GM19438 (cell line): ENCODE results near the gene CA14.
A peak's percentile ranks its signal among the peaks of the same experiment; 100 is the strongest.
"Not testable (repeated sequence)": the region's sequence is repeated elsewhere in the genome, so short reads cannot be mapped to it uniquely, and the experiment has no call there.

ENCODE experiments used
- ATAC-seq: cut with Tn5 transposase; IDR thresholded peaks from one replicate; pipeline ENCODE4 v1.9.1; 2021; ENCODE audit warnings: low read depth; ENCODE audit not compliant: unreplicated experiment

Gene CA14

DNA sequence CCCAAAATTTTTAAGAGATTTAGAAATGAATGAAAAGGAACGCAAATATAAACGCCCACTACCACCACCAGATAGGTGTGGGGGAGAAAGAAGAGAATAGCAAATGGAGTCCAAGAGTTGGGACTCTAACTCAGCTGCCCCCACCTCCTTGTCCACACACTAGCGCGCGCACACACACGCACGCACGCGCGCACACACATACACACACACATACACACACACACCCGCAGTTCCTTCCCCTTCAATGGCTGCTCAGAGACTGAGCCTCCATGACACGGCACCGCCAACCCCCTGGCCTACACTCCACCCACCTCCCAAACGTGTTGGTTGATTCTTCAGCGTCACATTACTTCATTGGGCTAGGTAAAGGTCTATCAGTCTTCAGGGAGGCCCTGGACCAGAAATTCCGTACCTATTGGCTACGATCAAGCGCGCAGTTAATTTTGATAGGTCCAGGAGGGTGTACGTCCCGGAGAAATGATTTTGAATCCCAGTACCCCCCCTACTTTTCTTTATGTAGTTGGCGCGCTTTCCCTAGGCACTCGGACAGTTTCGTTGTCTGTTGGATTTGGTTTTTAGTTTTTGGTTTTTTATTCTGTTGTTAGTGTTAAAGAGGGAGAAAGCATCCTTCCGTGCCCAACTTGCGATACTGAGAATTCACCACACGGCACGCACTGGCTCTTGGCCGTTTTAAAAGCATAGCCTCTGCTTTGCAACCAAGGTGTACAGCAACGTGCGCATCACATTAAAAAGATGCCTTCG, 21.5 kb upstream of the CA14 start, which contains the start of gene ANP32E:
ANP32E (minus strand) TSS at position 261 of the 762 bp plus-strand sequence. CDS start 326 bp downstream, outside the sequence.
- ATAC-seq: peak; percentile 69

DNA sequence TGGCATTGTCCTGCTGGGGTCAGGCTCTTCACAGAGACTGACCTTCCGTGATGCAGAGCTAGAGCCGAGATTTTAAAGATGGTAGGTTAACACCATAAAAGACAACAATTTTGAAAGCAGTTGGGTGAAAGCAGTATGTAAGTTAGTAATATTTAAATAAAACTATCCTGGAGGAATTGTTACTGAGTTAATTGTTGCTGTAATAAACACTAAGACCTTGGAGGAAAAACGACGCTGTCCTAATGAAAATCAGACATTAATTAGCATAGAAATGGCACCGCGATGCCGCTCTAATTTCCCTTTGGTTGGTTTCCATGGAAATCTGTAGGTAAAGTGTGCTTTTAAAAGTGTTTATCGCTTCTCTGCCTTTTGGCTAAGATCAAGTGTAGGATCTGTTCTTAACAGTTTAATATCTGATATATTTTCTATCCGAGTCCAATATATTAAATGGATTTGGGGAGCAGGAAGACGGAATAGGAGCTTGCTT, 20.9 kb upstream of the CA14 start:
- ATAC-seq: no peak

DNA sequence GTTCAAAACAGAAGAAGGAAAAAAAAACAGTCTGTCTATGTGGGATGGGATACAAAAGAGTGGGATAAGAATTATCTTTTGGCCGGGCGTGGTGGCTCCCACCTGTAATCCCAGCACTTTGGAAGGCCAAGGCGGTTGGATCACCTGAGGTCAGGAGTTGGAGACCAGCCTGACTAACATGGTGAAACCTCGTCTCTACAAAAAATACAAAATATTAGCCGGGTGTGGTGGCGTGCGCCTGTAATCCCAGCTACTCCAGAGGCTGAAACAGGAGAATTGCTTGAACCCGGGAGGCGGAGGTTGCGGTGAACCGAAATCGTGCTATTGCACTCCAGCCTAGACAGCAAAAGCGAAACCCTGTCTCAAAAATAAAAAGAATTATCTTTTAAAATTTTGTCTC, 20.4 kb upstream of the CA14 start:
- not testable (repeated sequence) for ATAC-seq

DNA sequence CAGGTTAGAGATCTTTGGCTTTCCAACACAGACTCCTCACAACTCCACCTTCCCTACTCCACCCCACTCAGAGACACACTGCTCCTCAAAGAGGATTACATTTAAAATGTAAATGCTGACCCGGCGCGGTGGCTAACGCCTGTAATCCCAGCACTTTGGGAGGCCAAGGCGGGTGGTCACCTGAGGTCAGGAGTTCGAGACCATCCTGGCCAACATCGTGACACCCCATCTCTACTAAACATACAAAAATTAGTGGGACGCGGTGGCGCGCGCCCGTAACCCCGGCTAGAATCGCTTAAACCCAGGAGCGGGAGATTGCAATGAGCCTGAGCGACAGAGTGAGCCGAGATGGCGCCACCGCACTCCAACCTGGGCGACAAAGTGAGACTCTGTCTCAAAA, 19.8 kb upstream of the CA14 start:
- no peak for ATAC-seq

DNA sequence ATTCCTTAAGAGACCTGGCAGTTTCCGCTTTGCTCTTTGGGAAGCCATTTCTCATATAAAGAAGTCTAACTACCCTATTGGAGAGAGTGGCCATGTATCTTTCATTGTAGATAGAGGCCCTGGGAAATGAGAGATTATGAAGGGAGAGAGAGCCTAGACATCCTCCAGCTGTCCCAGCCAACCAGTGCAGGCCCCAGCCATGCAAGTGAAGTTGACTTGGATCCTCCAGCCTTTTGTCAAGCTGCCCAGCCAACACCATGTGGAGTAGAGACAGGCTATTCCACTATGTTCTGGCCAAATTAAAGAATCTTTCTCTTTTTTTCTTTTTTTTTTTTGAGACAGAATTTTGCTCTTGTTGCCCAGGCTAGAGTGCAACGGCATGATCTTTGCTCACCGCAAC, 14.6 kb upstream of the CA14 start:
- ATAC-seq: no peak

DNA sequence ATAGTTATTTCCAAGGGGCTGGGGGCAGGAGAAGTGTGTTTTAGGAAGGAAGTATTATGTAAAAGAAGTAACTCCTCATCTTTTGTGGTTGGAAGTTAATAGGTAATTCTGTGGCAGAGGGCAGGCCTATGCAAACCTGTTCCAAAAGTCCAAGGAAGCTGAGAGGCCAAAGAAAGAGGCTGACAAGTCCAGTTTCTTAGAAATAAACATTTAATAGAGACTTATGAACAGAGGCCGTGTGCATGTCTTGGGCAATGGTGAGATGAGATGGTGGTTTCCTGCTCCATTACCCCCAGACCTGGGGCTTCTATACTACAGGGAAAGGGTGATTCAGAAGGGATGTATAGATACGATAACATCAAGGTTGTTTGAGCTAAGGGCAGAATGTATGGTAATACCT, 7.6 kb upstream of the CA14 start:
- ATAC-seq: no peak

DNA sequence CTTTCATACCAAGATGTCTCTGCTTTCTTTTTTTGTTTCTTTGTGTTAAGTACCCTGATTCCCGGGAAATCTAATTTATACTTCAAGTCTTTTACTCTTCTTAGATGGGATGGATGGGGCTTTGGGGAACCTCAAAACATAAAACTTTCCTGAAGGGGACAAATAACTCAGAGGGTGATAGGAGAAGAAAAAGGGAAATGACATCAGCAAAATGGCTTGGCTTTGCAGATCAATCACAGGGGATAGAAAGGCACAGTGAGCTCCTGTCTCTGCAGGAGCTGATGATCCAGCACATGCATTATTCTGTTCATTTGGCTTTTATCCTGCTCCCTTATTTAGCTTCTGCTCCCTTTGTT, 1.4 kb upstream of the CA14 start:
- no peak for ATAC-seq

DNA sequence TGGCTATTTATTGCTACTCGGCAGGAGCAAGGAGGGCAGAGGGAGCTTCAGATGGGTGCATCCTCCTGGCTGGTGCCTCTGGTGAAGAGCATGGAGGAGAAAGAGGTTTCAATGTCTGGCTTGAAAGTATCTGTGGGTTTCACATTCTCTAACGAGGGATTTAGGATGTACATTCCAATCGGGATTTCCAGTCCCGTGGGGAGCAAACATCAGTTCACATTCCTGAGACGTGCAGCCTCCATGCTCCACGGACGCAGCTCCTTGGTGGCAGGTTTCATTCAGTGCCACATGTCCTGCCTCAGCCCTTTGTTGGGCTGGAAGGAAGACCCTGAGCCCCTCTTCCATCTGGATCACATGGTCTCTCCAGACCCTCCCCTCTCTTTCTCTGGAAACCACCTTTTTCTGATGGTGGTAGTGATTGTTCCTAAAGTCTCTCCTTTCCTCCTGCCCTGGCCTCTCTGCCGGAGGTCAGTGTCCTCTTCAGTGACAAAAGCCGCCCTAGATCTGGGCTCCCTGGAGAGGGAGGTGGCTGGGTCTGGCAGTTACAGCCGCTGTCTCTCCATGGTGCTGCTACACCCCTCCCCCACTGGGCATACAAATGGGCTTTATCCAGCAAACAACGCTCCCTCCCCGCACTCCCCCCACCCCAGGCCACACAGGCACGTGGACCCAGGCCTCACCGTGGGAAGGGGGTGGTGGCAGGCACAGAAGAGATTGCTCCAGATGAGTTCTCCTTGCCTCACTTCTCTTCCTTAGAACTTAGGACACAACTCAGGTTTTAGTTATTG, 826 bp upstream of the CA14 start:
- ATAC-seq: no peak

DNA sequence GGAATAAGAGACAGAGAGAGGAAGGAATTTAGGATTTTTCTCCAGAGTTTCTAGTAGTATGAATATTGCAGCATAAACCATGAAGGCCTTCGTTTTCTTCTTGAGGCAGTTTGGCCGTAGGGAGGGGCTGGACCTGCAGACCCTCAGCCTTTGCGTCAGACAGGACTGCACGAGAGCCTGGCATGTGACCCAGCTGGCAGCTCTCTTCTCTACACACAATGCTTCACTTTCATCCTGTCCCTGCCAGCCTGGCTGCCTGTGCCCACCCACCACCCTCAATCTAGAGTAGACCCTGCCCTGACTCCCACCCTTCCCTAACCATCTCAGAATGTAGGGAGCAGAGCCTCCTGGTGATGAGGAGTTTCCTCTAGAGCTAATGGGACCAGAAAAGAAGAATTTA, 1.6 kb downstream of the CA14 start:
- no peak for ATAC-seq

DNA sequence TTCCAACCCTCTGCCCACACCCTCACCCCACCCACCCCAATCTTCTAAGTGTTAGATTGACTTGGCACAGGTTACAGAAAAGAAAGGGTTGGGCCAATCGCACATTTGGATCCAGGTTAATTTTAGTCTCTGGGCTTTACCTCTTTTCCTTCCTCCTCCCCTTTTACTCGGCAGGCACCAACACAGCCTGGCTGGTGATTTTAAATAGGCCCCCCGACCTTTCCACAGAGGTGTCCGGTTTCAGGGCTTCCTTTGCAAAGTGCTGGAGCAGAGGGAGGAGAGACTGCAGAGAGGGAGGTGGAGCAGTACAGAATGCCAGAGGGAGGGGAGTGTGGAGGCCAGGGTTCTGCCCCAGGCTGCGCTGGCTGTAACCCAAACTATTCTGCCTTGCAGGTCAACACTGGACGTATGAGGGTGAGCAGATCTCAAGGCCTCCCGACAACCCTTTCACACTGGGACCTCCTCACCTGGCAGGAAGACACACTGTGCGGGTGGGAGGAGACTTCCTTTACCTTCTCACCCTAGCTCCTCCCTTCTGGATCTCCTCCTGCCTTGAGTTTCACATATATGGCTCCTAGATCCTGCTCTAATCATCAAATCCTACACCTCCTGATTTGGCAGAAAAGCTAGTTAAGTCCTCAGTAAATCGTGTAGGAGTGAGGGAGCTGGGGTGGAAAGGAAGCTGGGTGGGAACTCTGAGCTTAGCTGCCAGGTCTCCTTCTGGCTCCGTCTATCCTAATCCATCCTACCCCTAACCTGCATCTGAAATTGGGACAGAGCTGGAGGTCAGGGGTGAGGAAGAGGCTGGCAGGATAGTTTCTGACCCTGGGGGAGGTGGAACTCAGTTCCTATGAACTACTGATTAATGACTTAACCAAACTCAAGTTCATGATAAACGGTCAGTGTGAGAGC, 2.4 kb downstream of the CA14 start:
- no peak for ATAC-seq

DNA sequence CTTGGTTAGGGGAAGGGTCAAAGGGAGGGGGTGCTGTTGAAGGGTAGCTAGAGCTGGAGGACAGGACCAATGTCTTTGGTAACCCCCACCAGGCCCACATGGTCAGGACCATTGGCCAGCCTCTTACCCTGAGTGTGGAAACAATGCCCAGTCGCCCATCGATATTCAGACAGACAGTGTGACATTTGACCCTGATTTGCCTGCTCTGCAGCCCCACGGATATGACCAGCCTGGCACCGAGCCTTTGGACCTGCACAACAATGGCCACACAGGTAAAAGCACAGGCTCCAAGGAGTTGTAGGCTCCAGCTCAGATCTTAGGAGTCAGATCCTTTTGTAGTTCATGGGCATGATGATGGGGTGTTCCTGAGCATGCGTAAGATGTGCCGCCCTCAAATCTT, 3.8 kb downstream of the CA14 start:
- ATAC-seq: no peak

DNA sequence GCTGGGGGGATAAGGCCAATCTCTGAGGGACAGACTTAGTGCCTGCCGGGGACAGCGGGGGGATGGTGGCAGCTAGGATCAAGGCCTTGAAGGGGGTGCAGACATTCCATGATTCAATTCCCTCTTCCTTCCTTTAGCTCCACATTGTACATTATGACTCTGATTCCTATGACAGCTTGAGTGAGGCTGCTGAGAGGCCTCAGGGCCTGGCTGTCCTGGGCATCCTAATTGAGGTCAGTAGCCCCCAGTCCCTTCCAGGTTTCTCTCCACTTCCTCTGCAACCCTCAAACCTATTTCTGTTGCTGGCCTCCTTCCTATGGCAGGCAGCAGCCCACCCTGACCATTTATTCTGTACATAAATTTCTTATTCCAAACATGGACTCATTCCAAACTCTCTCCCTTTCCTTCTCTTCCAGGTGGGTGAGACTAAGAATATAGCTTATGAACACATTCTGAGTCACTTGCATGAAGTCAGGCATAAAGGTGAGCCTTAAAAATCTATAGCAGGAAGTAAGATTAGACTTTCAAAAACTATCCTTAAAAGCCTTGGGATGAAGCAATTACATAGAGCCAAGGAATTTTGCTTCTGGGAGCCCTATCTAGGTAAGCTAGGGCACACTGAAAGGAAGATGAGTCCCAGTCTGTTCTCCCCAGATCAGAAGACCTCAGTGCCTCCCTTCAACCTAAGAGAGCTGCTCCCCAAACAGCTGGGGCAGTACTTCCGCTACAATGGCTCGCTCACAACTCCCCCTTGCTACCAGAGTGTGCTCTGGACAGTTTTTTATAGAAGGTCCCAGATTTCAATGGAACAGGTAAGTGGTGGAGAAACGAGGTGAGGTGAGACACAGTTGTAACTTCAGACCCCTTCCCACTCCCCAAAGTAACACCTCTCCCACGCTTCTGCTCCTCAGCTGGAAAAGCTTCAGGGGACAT, 5.1 kb downstream of the CA14 start:
- no peak for ATAC-seq

DNA sequence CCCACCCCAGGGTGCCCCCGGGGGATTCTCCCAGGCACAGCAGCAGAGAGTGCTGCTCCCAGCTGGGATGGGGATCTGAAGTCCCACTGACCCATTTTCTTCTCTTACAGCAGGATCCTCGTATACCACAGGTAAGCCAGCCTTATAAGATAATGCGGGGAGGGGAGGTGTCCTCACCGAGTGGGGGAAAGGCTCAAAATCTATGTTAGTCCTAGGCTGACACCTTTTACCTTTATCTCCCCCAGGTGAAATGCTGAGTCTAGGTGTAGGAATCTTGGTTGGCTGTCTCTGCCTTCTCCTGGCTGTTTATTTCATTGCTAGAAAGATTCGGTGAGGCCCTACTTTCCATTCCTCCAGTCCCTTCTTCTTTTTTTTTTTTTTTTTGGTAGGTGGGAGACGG, 6.0 kb downstream of the CA14 start:
- ATAC-seq: no peak

DNA sequence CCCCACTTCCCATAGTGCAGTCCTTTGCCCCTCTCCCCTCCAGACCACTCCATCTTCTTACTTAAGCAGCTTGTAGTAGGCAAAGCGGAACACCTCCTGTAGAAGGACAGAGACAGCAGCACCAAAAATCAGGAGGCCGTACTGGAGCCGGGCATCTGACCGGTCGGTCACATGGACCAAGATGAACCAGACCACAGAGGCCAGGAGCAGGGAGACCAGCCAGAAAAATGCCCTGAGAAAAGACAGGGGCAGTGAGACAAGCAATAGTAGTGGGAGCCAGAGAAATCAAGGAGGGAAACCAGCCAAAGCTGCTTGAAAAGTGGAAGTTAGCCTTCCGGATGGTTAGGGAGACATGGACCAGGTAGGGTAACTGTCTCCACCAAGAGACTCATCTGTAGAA, 10.3 kb downstream of the CA14 start:
- ATAC-seq: no peak

DNA sequence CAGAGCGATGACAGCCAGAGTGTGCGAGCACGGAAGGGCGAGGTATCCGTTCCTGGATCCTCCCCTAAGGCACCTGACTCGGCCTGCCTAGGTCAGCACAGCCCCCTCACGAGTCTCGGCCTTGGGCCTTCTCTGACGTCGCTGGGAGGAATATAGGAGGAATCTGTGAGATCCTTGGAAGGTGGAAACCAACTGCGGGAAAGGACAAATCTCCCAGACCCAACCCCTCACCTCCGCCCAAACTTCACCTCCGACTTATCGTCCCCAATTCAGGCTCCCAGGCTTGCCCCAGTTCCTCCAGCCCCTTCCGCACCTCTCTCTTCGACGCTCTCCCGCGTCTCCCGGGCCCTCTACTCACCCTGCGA, 10.7 kb downstream of the CA14 start:
- peak; percentile 18 for ATAC-seq

DNA sequence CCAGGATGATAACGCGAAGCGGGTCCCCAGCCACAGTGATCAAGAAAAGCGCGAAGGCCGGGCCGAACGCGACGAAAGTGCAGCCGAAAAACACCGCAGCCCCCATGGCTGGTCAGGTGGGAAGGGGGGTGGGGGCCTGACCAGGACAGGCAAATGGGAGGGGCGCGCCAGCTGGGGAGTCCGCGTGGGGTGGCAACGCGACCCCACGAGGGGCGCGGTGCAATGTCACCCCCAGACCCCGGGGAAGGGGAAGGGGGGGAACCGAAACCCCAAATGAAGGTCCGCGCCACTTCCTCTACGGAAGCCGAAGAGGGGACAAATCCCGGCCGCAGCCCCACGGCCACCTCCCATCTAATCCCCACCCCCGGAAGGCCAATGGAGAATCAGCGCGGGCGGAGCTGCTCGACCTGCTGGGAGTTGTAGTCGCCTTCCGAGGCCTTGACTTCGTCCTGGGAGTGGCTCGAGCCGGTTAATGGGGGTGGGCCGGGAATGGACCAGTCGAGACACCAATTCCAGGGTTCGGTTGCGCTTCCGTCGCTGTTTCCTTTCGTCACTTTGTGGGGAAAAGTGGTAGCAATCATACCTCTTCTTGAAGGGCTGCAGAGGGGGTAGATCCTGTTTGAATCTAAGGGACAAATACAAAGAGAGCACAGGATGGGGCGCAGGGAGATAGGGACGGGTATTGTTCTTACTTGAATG, 11.3 kb downstream of the CA14 start, which contains the start of gene APH1A:
APH1A (minus strand) TSS at position 312 of the 699 bp plus-strand sequence; CDS start at position 106, 206 bp downstream.
- peak; percentile 78 for ATAC-seq

DNA sequence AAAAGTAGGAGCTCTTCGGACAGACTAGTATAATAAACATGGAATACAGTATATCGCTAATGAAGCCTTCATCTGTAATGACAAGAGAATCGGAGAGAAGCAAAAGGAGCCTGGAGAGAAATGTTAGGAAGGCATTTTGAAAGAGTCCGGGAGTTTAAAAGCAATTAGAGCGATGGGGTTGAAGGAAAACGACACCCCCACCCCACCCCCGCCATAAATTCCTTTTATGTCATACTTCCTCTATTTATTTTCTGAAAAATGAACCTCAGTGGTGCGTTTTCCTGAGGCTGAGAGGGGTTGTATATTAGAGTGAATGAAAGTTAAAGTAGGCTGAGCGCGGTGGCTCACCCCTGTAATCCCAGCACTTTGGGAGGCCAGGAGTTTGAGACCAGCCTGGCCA, 11.9 kb downstream of the CA14 start:
- ATAC-seq: no peak

DNA sequence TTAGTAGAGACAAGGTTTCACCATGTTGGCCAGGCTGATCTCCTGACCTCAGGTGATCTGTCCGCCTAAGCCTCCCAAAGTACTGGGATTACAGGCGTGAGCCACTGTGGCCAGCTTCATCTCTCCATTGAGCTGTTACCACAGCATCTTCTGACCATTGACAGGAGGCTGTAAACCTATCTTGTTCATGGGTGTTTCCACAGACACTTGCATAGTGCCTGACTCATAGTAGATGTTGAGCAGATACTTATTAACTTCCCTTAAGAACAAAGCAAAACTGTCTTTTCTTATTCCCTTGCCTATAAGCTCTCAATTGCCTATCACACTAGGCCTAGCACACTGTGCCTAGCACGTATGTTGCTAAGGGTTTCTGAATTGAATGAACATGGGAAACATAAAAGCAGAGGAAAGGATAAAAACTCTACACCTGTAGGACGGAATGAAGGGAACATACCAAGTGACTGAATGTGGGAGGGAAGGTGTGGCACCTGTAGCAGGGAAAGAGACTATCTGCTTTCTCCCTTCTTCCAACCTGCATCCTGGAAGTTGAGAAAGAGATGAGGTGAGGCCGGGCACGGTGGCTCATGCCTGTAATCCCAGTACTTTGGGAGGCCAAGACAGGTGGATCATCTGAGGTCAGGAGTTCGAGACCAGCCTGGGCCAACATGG, 13.9 kb downstream of the CA14 start:
- ATAC-seq: no peak

DNA sequence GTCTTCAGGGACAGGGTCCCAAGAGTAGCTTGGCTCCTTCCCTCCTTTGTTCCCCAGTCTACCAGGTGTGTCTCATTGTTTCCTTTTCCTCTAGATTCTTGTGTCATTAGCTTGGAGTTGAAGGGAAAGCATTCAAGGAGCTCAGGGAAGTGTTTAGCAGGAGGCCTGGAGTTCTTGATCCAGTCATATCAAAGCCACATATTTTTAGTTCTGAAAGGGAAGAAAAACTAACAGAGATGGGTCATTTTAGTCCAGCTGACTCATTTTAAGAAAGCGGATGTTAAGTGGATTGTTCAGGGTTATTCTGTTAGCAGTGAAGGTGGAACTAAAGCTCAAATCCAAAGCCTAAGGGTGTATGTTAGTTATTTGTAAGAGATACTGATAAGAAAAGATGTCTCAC, 15.7 kb downstream of the CA14 start:
- ATAC-seq: no peak
